ENCODE results near the gene RRP15.
A peak's percentile ranks its signal among the peaks of the same experiment; 100 is the strongest.

RRP15 gene

DNA sequence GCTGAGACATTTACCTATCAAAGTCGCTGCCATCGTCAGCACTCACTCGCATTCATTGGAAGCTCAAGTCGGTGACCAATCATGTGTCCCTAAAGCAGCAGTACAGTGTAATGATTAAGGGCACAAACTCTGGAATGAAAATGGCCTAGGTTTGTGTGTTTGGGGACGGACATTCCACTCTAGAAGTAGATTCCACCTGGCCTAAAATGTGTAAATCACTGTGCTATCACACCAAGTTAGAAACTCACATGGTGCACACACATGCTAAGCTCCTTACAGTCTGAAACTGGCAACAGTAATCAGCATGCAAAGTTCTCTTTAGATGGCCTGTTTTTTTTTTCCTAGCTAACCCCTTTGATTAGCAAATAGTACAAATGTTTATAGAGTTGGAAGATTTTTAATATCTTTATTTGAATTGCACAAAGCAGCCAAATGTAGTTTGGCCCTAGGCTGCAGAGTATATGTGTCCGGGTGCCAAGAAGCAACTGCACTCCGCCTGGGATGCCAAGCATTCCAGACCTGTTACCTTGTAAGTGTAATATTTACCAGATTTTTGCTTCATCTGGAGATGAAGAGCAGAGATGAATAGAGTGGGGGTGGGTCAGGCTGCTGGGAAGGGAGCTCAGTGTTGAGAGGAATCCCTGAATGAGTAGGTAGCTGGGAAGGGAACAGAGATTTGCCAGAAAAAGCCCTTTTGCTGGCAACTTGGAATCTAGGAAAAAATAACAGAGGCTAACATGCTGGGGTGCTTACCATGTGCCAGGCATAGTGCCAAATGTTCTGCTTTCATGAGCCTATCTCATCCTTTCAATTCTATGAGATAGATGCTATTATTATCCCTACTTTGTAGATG, 95.3 kb downstream of the RRP15 start:
- intact Hi-C loops (cut with DNase I) = no loop called here

GRCh38 chr1:218382261-218382660, 97.2 kb downstream of the RRP15 start:
- no peak for DNase-seq
- intact Hi-C loops (cut with DNase I) = no loop called here

More for the DNA sequence above, 95.3 kb downstream of the RRP15 start:
- DNase-seq = peak in 1 of 10 donors; percentile 10

DNA sequence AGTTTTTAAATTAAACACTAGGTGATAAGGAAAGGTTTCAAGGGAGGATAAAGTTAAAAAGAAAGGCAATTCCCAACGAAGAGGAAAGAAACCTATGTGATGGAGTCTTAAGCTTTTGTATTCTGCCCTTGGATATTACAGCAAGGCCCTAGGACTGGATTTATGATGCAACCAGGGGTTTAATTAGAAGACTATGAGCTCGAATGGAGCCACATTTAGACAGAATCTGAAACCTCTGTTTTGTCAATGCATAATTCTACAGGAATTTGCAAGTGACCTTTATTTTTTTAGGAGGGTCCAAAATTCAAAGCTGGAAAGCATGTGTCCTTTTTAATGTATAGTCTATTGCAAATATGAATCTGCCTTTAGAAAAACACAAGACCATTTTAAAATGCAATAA, 98.0 kb downstream of the RRP15 start:
- DNase-seq = no peak
- intact Hi-C loops (cut with DNase I) = no loop called here

- no peak for DNase-seq
- intact Hi-C loops (cut with DNase I) = no loop called here
These were observed 98.6 kb downstream of the RRP15 start for GRCh38 chr1:218383681-218384080.

DNA sequence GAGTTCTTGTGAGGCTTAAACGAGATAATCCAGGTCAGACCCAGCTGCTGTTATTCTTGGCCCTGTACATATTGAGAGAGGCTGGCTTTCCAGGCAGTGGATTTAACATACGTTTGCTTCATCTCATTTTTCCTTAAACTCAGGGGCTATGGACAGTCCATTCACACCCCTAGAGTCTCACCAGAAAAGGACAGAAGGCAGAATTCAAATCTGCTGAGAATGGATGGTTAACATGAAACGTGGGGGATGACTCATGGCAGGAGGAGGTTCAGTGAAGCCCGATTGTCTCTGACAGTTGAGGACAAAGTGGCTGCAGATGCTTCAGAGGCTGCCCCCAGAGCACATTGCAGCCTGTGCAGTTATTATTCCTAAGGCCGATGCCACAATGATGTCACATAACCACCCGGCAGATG, 99.5 kb downstream of the RRP15 start:
- intact Hi-C loops (cut with DNase I) = no loop called here
- DNase-seq = no peak

All from posterior cingulate gyrus (tissue), 11 donors.